Body of pancreas (tissue), 4 donors: ENCODE data around the gene PCDHGB1.

Experiments
- CTCF ChIP-seq, 7 experiments: fragments of 450-650 bp in 4 of 7; fragments of 200-600 bp in 3 of 7; sonication (generic) in 3 of 7; IDR thresholded peaks; one replicate each; pipeline ENCODE4 v1.5.1; 2016 to 2019; ENCODE audit warnings: antibody characterized with exemption in 7 of 7
- POLR2A ChIP-seq, 3 donors: fragments of 450-650 bp; IDR thresholded peaks; one replicate each; pipeline ENCODE4 v1.6.1; 2016; ENCODE audit warnings: antibody characterized with exemption in 3 of 3, mild to moderate bottlenecking in 2 of 3

- no peak for TF ChIP-seq CTCF (IDR thresholded peaks at IDR 0.05)
- no peak for TF ChIP-seq POLR2A (IDR thresholded peaks at IDR 0.05)
Observed at GRCh38 chr5:141319202-141319601, 30.7 kb upstream of the PCDHGB1 start.
